GM12878 (cell line): Measurements from ENCODE around the gene ZNF181. TPM values are rescaled to one million over a fixed set of nuclear protein-coding genes. Genes with fewer than 3 reads are reported as not detected.

ENCODE experiments used
- ATAC-seq: fragments of 200-7000 bp; cut with Tn5 transposase; 3 replicates; pipeline ENCODE4 v1.9.1; 2020; ENCODE audit warnings: mild to moderate bottlenecking, moderate library complexity
- Bru-seq: library from RNA; stranded (reverse); fragments of 400-500 nt; gene quantifications from one replicate; lab custom pipeline; 2021; lab: Mats Ljungman, UMichigan
- BruChase-seq, 2 experiments: library from RNA; stranded (reverse); fragments of 400-500 nt; gene quantifications; one replicate each; lab custom pipeline; 2021; lab: Mats Ljungman, UMichigan
- BruUV-seq: library from RNA; stranded (reverse); fragments of 400-500 nt; replicated peaks from 2 replicates; lab custom pipeline; 2021; lab: Mats Ljungman, UMichigan
- CTCF ChIA-PET: fragments of 300-600 bp; sonication (Branson Sonifier 250); formaldehyde crosslinking; extraction: SDS; loops from one replicate; lab custom pipeline; 2021; ENCODE audit warnings: inconsistent platforms; lab: Yijun Ruan, JAX
- POLR2A ChIA-PET: fragments of 350-600 bp; formaldehyde crosslinking; extraction: SDS; loops from one replicate; lab custom pipeline; 2021; ENCODE audit warnings: inconsistent platforms; lab: Charles Lee
- RAD21 ChIA-PET: fragments of 300-600 bp; sonication (Branson Sonifier 250); formaldehyde crosslinking; loops from one replicate; lab custom pipeline; 2023; ENCODE audit warnings: antibody characterized with exemption; ENCODE audit not compliant: unreplicated experiment; lab: Charles Lee
- SMC1A ChIA-PET: fragments of 300-600 bp; sonication (Branson Sonifier 250); formaldehyde crosslinking; loops from one replicate; lab custom pipeline; 2023; ENCODE audit not compliant: unreplicated experiment, uncharacterized antibody; lab: Charles Lee
- DNase-seq: peaks from one replicate; pipeline ENCODE4 v3.0.0-alpha.2; 2011; ENCODE audit warnings: low read depth, low spot score
- FAIRE-seq: peaks from 3 replicates; lab custom pipeline; 2011; peaks lifted over from hg19 to GRCh38; lab: Jason Lieb, UNC
- H2AFZ ChIP-seq: 2 replicates; pipeline ENCODE4 v1.6.0; 2011; ENCODE audit warnings: low read depth, low read length, control low read depth; ENCODE audit not compliant: control insufficient read depth
- H3K27ac ChIP-seq: 2 replicates; pipeline ENCODE4 v1.5.1; 2011; ENCODE audit warnings: control low read depth; ENCODE audit not compliant: control insufficient read depth, insufficient read depth
- H3K27me3 ChIP-seq, 2 experiments: replicated peaks in 1 of 2; 2 replicates each; pipeline versions ENCODE4 v1.6.0 to v1.6.1; 2011; ENCODE audit warnings: low read length in 1 of 2; ENCODE audit not compliant: control insufficient read depth in 2 of 2, insufficient read depth in 2 of 2
- H3K36me3 ChIP-seq, 2 experiments: 2 replicates each; pipeline ENCODE4 v1.5.1; 2011; ENCODE audit warnings: low read length in 1 of 2; ENCODE audit not compliant: control insufficient read depth in 2 of 2, insufficient read depth in 2 of 2
- H3K4me1 ChIP-seq: 2 replicates; pipeline ENCODE4 v1.6.1; 2011; ENCODE audit warnings: mild to moderate bottlenecking, low read length, moderate library complexity, mixed read lengths; ENCODE audit not compliant: control insufficient read depth, insufficient read depth
- H3K4me2 ChIP-seq: 2 replicates; pipeline ENCODE4 v1.6.0; 2011; ENCODE audit warnings: control low read depth; ENCODE audit not compliant: control insufficient read depth, insufficient read depth
- H3K4me3 ChIP-seq: fragments of 200-600 bp; sonication (generic); 2 replicates; pipeline ENCODE4 v1.5.1; 2016
- H3K79me2 ChIP-seq: 2 replicates; pipeline ENCODE4 v1.6.0; 2011; ENCODE audit warnings: low read length; ENCODE audit not compliant: control insufficient read depth, insufficient read depth
- H3K9ac ChIP-seq: 2 replicates; pipeline ENCODE4 v1.8.0; 2011; ENCODE audit warnings: low read length, control low read depth, mixed read lengths; ENCODE audit not compliant: control insufficient read depth, insufficient read depth
- H3K9me3 ChIP-seq: replicated peaks from 3 replicates; pipeline ENCODE4 v1.5.1; 2011; ENCODE audit warnings: mild to moderate bottlenecking, low read length; ENCODE audit not compliant: control insufficient read depth, insufficient read depth
- H4K20me1 ChIP-seq: 2 replicates; pipeline ENCODE4 v1.6.0; 2011; ENCODE audit not compliant: control insufficient read depth, insufficient read depth
- CBFB ChIP-seq: IDR thresholded peaks from 2 replicates; pipeline ENCODE4 v1.6.1; 2016; ENCODE audit warnings: antibody characterized with exemption, low read depth
- CHD2 ChIP-seq: IDR thresholded peaks from 2 replicates; pipeline ENCODE4 v1.6.1; 2011; ENCODE audit warnings: low read depth, low read length, improper control_type of control experiment, borderline replicate concordance
- DPF2 ChIP-seq: fragments of 450-650 bp; IDR thresholded peaks from 2 replicates; pipeline ENCODE4 v1.6.1; 2017; ENCODE audit warnings: mild to moderate bottlenecking
- EP300 ChIP-seq, 2 experiments: fragments of 150-350 bp in 1 of 2; IDR thresholded peaks; 2 replicates each; pipeline ENCODE4 v1.6.1; 2011 to 2012; ENCODE audit warnings: low read depth in 2 of 2, low read length in 2 of 2, borderline replicate concordance in 1 of 2, improper control_type of control experiment in 1 of 2, inconsistent platforms in 1 of 2; ENCODE audit not compliant: control insufficient read depth in 1 of 2
- ETV6 ChIP-seq, 2 experiments: fragments of 450-650 bp in 1 of 2; IDR thresholded peaks in 1 of 2; conservative IDR thresholded peaks in 1 of 2; 2 replicates each; pipeline ENCODE4 v1.6.1; 2014; ENCODE audit warnings: antibody characterized with exemption in 1 of 2, borderline replicate concordance in 1 of 2, low read depth in 1 of 2, mild to moderate bottlenecking in 1 of 2, moderate library complexity in 1 of 2
- EZH2 ChIP-seq: IDR thresholded peaks from 2 replicates; pipeline ENCODE4 v1.6.1; 2012; ENCODE audit warnings: low read depth, mild to moderate bottlenecking, control low read depth, inconsistent platforms, low read length, borderline replicate concordance; ENCODE audit not compliant: control insufficient read depth
- FOXM1 ChIP-seq: IDR thresholded peaks from 2 replicates; pipeline ENCODE4 v1.6.1; 2012; ENCODE audit warnings: low read depth, mild to moderate bottlenecking, inconsistent platforms, low read length, moderate library complexity
- HDAC6 ChIP-seq: fragments of 200-600 bp; sonication (generic); IDR thresholded peaks from one replicate; pipeline ENCODE4 v1.8.0; 2017; ENCODE audit warnings: antibody characterized with exemption; ENCODE audit not compliant: unreplicated experiment
- JUNB ChIP-seq: IDR thresholded peaks from 2 replicates; pipeline ENCODE4 v1.6.1; 2016; ENCODE audit warnings: antibody characterized with exemption, mild to moderate bottlenecking
- LARP7 ChIP-seq: fragments of 450-650 bp; IDR thresholded peaks from 2 replicates; pipeline ENCODE4 v1.6.1; 2017; ENCODE audit warnings: mild to moderate bottlenecking
- MEF2A ChIP-seq: IDR thresholded peaks from 2 replicates; pipeline ENCODE4 v1.6.1; 2011; ENCODE audit warnings: low read depth, mild to moderate bottlenecking, low read length, moderate library complexity; ENCODE audit not compliant: insufficient read depth
- STAT1 ChIP-seq: fragments of 450-650 bp; conservative IDR thresholded peaks from 2 replicates; pipeline ENCODE4 v1.6.1; 2014; ENCODE audit warnings: antibody characterized with exemption, mild to moderate bottlenecking
- STAT3 ChIP-seq: IDR thresholded peaks from 2 replicates; pipeline ENCODE4 v1.6.1; 2011; ENCODE audit warnings: low read depth, low read length, improper control_type of control experiment
- SUZ12 ChIP-seq: fragments of 200-600 bp; sonication (generic); IDR thresholded peaks from one replicate; pipeline ENCODE4 v1.6.1; 2018; ENCODE audit warnings: antibody characterized with exemption, mild to moderate bottlenecking; ENCODE audit not compliant: unreplicated experiment
- TBL1XR1 ChIP-seq: IDR thresholded peaks from 2 replicates; pipeline ENCODE4 v1.6.1; 2012; ENCODE audit warnings: low read depth, low read length, improper control_type of control experiment
- TCF7 ChIP-seq: IDR thresholded peaks from 2 replicates; pipeline ENCODE4 v1.6.1; 2014; ENCODE audit warnings: antibody characterized with exemption, borderline replicate concordance
- WGBS: methylation state at CpG from one replicate; pipeline ENCODE4 v1.1.6; 2016; ENCODE audit warnings: low lambda C conversion rate; ENCODE audit not compliant: insufficient replicate concordance, insufficient coverage; ENCODE audit errors: missing lambda C conversion rate; 5-methylcytosine and 5-hydroxymethylcytosine counted together
- in situ Hi-C: fragments of 300-500 bp; cut with MboI; formaldehyde crosslinking; loops from 9 replicates; pipeline ENCODE4 v1.14.3; 2018; ENCODE audit warnings: mixed read lengths
- intact Hi-C: fragments of 100-400 bp; cut with micrococcal nuclease; formaldehyde crosslinking; loops from one replicate; pipeline ENCODE4 v1.14.2; 2022; ENCODE audit not compliant: unreplicated experiment
- long read RNA-seq, 2 experiments: library from polyadenylated mRNA; unstranded; transcript quantifications; one replicate each; pipeline ENCODE4 v2.0.0, GENCODE V29; 2019 to 2020
- polyA minus RNA-seq, 3 experiments: library from RNA; depleted of rRNA, polyadenylated mRNA; stranded (reverse); fragments of >200 nt; gene quantifications; 2 replicates each; pipeline ENCODE4 v1.2.3, GENCODE V29; 2011
- polyA plus RNA-seq, 11 experiments: library from polyadenylated mRNA; depleted of rRNA in 4 of 11; unstranded in 6 of 11; stranded (reverse) in 5 of 11; fragments of >200 nt; fragmentation: Nextera tagmentation in 4 of 11; fragmentation: Illumina TruSeq in 1 of 11; extraction: Ambion mirVana in 4 of 11; extraction: Trizol in 1 of 11; gene quantifications; 1 replicate in 1 of 11; 2 replicates in 10 of 11; pipeline versions ENCODE4 v1.2.1 to v1.2.3, GENCODE V29; 2011 to 2016; ENCODE audit warnings: inconsistent platforms in 2 of 11, missing spikeins in 2 of 11, low read depth in 1 of 11
- total RNA-seq, 4 experiments: library from RNA; depleted of rRNA in 3 of 4; stranded (reverse); fragments of >200 nt in 3 of 4; fragmentation: Illumina TruSeq in 1 of 4; extraction: Trizol in 1 of 4; gene quantifications; 2 replicates each; pipeline versions ENCODE4 v1.2.1 to v1.2.3, GENCODE V29; 2013 to 2021
- TF ChIP-seq, protein P1 (sequence below): IDR thresholded peaks from 2 replicates; pipeline ENCODE4 v1.6.1; 2012; ENCODE audit warnings: low read depth, low read length, improper control_type of control experiment

ZNF181 gene
- total RNA-seq (2013; cell fraction: nucleolus; rRNA removed) = 18.1 and 21.8 TPM in 2 replicates
- total RNA-seq (2014; rRNA removed) (8.4 and 9.6 TPM in 2 replicates), total RNA-seq (2014; rRNA removed; fragmentation: Illumina TruSeq; extraction: Trizol) (6.8 and 7.1 TPM in 2 replicates), total RNA-seq (2021) (5.4 and 5.7 TPM in 2 replicates), polyA plus RNA-seq (2011; rRNA removed) (9.4 and 17.9 TPM in 2 replicates), polyA plus RNA-seq (2014; fragmentation: Illumina TruSeq; extraction: Trizol) (8.8 and 10.9 TPM in 2 replicates), polyA plus RNA-seq (2014; fragmentation: Nextera tagmentation; extraction: Ambion mirVana) (1 to 10 TPM; 2.1 to 2.7 TPM), polyA plus RNA-seq (2014; rRNA removed) (4.8 and 7.7 TPM in 2 replicates), polyA plus RNA-seq (2016; fragmentation: Nextera tagmentation; extraction: Ambion mirVana) (10 to 100 TPM in 1 of 2 experiments, 1 to 10 TPM in 1; 9.0 to 10.3 TPM), polyA minus RNA-seq (2011; rRNA and poly(A)+ RNA removed) (6.1 and 8.0 TPM in 2 replicates), Bru-seq, nascent RNA (percentile 75 among the genes with signal in this experiment), BruChase-seq, experiment 1, labeled RNA remaining after a 6-hour chase (percentile 45 among the genes with signal in this experiment), BruChase-seq, experiment 2, labeled RNA remaining after a 2-hour chase (percentile 64 among the genes with signal in this experiment)
- 1.6 TPM for polyA plus RNA-seq (2011; ENCODE audit: low read depth)
- 4.4 and 4.6 TPM in 2 replicates for polyA plus RNA-seq (2011; cell fraction: cytosol; rRNA removed)
- polyA plus RNA-seq (2011; cell fraction: nucleus; rRNA removed) = 13.1 and 16.1 TPM in 2 replicates
- polyA plus RNA-seq (2012) = 4.0 and 7.3 TPM in 2 replicates
- polyA minus RNA-seq (2011; cell fraction: cytosol; rRNA and poly(A)+ RNA removed) = 2.1 and 5.2 TPM in 2 replicates
- polyA minus RNA-seq (2011; cell fraction: nucleus; rRNA and poly(A)+ RNA removed) = 10.2 and 11.1 TPM in 2 replicates
- long read RNA-seq, experiment 1, partial matches to known transcripts = 1 of 4 reads
- long read RNA-seq, experiment 1, other reads (novel, unspliced or antisense) = 3 of 4 reads
- long read RNA-seq, experiment 2, partial matches to known transcripts = 2 of 19 reads
- long read RNA-seq, experiment 2, other reads (novel, unspliced or antisense) = 14 of 19 reads

DNA sequence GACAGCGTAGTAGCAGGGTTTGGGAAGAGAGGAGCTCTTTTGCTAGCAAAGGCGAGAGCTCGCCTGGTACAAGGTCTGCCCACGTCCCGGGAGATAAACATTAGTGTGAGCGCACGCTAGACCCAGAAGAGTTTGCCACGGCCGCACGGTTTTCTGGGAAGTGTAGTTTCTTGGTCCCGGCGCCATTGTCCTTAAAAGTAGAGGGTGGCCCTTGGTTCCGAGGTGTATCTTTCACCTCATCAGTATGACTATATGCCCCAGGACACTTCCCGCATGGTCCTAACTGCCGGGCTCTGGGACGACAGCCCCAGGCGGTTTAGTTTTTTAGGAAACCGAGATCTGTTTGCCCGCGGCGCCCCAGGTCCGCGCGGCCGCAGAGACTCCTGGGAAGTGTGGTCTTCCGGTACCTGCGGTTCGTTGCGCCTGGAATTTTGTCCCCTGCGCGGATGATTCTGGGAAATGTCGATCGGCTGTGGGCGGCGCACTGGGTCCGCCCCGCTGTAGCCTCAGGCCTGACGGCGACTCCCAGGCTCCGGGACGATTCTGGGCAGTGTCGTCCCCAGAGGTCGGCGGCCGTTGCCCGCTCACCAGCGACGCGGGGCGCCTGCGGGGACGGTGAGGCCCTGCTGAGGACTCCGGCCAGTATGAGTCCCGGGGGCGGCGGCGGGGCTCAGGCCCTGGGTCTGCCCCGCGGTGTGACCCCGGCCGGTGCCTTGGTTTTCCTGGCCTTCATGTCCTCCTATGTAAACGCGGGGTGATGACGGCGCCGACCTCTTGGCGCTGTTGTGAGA, at the start of gene ZNF181:
TSS of gene ZNF181 (plus strand) at position 498 of the 791 bp plus-strand sequence. CDS start 795 bp downstream, outside the sequence.
- peak; percentile 88 for FAIRE-seq
- Histone ChIP-seq H3K4me2 (peak within 1 kb of the TSS; percentile 97), H3K79me2 (no peaks in the 10 kb centered on the region), H3K27me3 (no peaks in the 10 kb centered on the region), H3K36me3 (no peaks in the 10 kb centered on the region), H3K4me1 (no peaks in the 10 kb centered on the region), H4K20me1 (no peaks in the 10 kb centered on the region), H3K27ac (peak within 1 kb of the TSS; percentile 89), H3K9ac (peak within 1 kb of the TSS; percentile 82), H2AFZ (peak within 1 kb of the TSS; percentile 97), H3K4me3 (peak within 1 kb of the TSS; percentile 79), H3K9me3 (peaks cover 2% of the 10 kb centered on the region; the same call in 1 of the 3 replicates)
- POLR2A ChIA-PET = no interaction called here
- RAD21 ChIA-PET = no interaction called here
- 2% methylated on average over 64 of the region's 67 CpGs for WGBS
- intact Hi-C loops = loop anchor here (1.0 to 5.0 kb wide), 2 partner anchors 38 to 57 kb away; partner anchors contain the start of genes SCGB2B2, ZNF302 and ZNF599
- DNase-seq = peak; percentile 53
- CTCF ChIA-PET = interaction anchor here (0.7 to 1.1 kb wide), 2 partner anchors 56 to 58 kb away, joined by 3 to 6 read pairs; partner anchors contain the start of gene ZNF302
- peak; percentile 92 for ATAC-seq
- SMC1A ChIA-PET = interaction anchor here (1.4 kb wide), 1 partner anchor 38 kb away, joined by 5 read pairs; no protein-coding TSS in a partner anchor
- in situ Hi-C loops = no loop called here
- BruUV-seq = no TSS peak
- no peak for TF ChIP-seq SUZ12
- no peak for TF ChIP-seq TBL1XR1
- peak; percentile 66 for TF ChIP-seq CBFB
- no peak for TF ChIP-seq FOXM1
- TF ChIP-seq, protein P1, sequence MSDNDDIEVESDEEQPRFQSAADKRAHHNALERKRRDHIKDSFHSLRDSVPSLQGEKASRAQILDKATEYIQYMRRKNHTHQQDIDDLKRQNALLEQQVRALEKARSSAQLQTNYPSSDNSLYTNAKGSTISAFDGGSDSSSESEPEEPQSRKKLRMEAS = peak; percentile 50; the same call in 1 of the 2 replicates
- no peak for TF ChIP-seq EP300 (IDR thresholded peaks at IDR 0.05; ENCODE audit: borderline replicate concordance in 1 of 2, control insufficient read depth in 1 of 2, low read depth in 2 of 2, low read length in 2 of 2)
- TF ChIP-seq MEF2A = no peak
- no peak for TF ChIP-seq EZH2
- TF ChIP-seq HDAC6 = no peak
- TF ChIP-seq ETV6 (conservative IDR thresholded peaks at IDR 0.05 in 1 of 2, IDR thresholded peaks at IDR 0.05 in 1 of 2; ENCODE audit: borderline replicate concordance in 1 of 2, low read depth in 1 of 2) = no peak
- TF ChIP-seq CHD2 = no peak
- TF ChIP-seq STAT3 = no peak
- no peak for TF ChIP-seq TCF7
- no peak for TF ChIP-seq JUNB
- peak; percentile 53 for TF ChIP-seq DPF2
- 0 out of 2 replicates have a peak, but pooled peaks have one; percentile 60 for TF ChIP-seq STAT1
- peak; percentile 86 for TF ChIP-seq LARP7
